Neural crest cell (in vitro differentiated cells): Measurements from ENCODE around the gene CLDND1. TPM values are rescaled to one million over a fixed set of nuclear protein-coding genes. Genes with fewer than 3 reads are reported as not detected.

Source experiments
- DNase-seq: peaks from one replicate; pipeline ENCODE4 v3.0.0; 2021; ENCODE audit warnings: low read depth, mixed read lengths, low spot score
- H3K27ac Mint-ChIP-seq: one replicate; pipeline ENCODE4 v1.8.0; 2021; ENCODE audit warnings: mild to moderate bottlenecking, mixed read lengths; ENCODE audit not compliant: unreplicated experiment
- H3K27me3 Mint-ChIP-seq: 2 replicates; pipeline ENCODE4 v1.8.0; 2021; ENCODE audit warnings: low read depth, mild to moderate bottlenecking, mixed read lengths
- H3K36me3 Mint-ChIP-seq: 2 replicates; pipeline ENCODE4 v1.8.0; 2021; ENCODE audit warnings: low read depth, mild to moderate bottlenecking, mixed read lengths
- H3K4me1 Mint-ChIP-seq: 2 replicates; pipeline ENCODE4 v1.8.0; 2021; ENCODE audit warnings: mixed read lengths
- H3K4me3 Mint-ChIP-seq: one replicate; pipeline ENCODE4 v1.8.0; 2021; ENCODE audit warnings: mild to moderate bottlenecking, mixed read lengths
- H3K9me3 Mint-ChIP-seq: 2 replicates; pipeline ENCODE4 v1.8.0; 2021; ENCODE audit warnings: mixed read lengths
- CTCF ChIP-seq: fragments of 200-600 bp; sonication (generic); conservative IDR thresholded peaks from 2 replicates; pipeline ENCODE4 v1.5.0; 2021; ENCODE audit warnings: antibody characterized with exemption, mild to moderate bottlenecking
- total RNA-seq: library from RNA; stranded (reverse); gene quantifications from 2 replicates; pipeline ENCODE4 v1.2.1, GENCODE V29; 2021

CLDND1 gene
- total RNA-seq, 1 donor from 2014 or later = 102 TPM

DNA sequence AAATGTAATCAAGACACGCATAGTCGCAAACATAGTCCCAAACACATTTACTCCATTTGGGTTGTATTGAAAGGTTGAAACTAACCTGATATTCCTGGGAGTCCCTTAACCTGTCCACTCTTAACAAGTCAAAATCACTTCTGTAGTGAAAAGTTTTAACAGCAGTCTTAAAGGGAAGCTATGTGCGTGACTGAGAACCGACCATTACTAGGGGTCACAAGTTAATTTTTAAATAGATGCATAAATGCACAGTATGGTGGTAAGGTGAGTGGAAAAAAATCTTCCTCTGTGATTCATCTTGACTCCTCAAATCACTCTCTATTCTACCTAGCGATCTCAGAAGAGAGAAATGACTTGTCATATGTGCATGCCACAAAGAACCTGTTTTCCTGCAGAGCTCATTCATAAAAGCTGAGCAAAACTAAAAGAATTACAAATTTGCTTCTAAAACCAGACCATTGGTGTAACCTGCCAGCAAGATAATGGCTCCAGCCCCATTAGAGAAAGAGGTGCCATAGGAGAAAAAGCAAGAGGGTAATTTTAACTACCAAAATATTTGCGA, 13.8 kb upstream of the CLDND1 start:
- Mint-ChIP-seq H3K27ac (no peak overlapping the region), H3K4me3 (no peak overlapping the region), H3K36me3 (no peaks in the 10 kb centered on the region), H3K4me1 (no peaks in the 10 kb centered on the region), H3K27me3 (no peaks in the 10 kb centered on the region), H3K9me3 (no peaks in the 10 kb centered on the region)
- no peak for DNase-seq
- no peak for TF ChIP-seq CTCF

DNA sequence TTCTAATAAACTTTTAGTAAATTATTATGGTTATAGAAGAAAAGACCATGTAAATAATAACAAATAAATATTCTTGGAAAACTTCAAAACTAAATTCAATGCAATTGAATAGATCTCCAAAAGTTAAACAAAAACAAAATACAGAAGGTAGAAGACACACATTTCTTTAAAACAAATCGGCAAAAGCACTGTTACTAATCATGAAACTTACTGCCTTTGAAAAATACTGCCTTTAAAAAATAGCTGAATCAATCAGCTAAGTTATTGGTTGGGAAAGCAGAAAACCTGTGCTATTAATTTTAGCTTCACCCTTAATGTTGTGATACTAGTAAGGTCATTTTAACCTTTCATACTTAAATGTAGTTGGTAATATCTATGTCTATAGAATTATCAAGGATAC, 12.0 kb upstream of the CLDND1 start:
- H3K4me1 Mint-ChIP-seq = no peaks in the 10 kb centered on the region
- H3K36me3 Mint-ChIP-seq = no peaks in the 10 kb centered on the region
- H3K4me3 Mint-ChIP-seq = no peak overlapping the region
- DNase-seq = no peak
- no peaks in the 10 kb centered on the region for H3K27me3 Mint-ChIP-seq
- TF ChIP-seq CTCF = no peak
- H3K27ac Mint-ChIP-seq = no peak overlapping the region
- H3K9me3 Mint-ChIP-seq = no peaks in the 10 kb centered on the region

- H3K9me3 Mint-ChIP-seq = no peaks in the 10 kb centered on the region
Observed at GRCh38 chr3:98534168-98534567, 11.5 kb upstream of the CLDND1 start.

GRCh38 chr3:98532709-98533571, 10.2 kb upstream of the CLDND1 start:
- DNase-seq = no peak
- no peaks in the 10 kb centered on the region for H3K36me3 Mint-ChIP-seq
- no peaks in the 10 kb centered on the region for H3K27me3 Mint-ChIP-seq
- no peak overlapping the region for H3K27ac Mint-ChIP-seq
- H3K4me1 Mint-ChIP-seq = peaks cover 4% of the 10 kb centered on the region
- no peak for TF ChIP-seq CTCF
- H3K4me3 Mint-ChIP-seq = no peak overlapping the region
- H3K9me3 Mint-ChIP-seq = no peaks in the 10 kb centered on the region

More at GRCh38 chr3:98534168-98534567, 11.5 kb upstream of the CLDND1 start:
- Mint-ChIP-seq H3K4me1 (no peaks in the 10 kb centered on the region), H3K27ac (no peak overlapping the region), H3K36me3 (no peaks in the 10 kb centered on the region), H3K4me3 (no peak overlapping the region), H3K27me3 (no peaks in the 10 kb centered on the region)
- no peak for DNase-seq
- no peak for TF ChIP-seq CTCF

DNA sequence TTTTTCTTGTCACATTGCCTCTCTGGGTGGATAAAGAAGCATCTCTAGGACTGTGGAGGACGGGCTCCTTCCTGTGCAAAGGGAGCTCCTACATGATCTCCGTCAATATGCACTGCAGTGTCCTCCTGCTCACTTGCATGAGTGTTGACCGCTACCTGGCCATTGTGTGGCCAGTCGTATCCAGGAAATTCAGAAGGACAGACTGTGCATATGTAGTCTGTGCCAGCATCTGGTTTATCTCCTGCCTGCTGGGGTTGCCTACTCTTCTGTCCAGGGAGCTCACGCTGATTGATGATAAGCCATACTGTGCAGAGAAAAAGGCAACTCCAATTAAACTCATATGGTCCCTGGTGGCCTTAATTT, 9.6 kb upstream of the CLDND1 start:
- no peaks in the 10 kb centered on the region for H3K27me3 Mint-ChIP-seq
- no peak overlapping the region for H3K4me3 Mint-ChIP-seq
- H3K4me1 Mint-ChIP-seq = peaks cover 4% of the 10 kb centered on the region
- H3K27ac Mint-ChIP-seq = no peak overlapping the region
- TF ChIP-seq CTCF = no peak
- no peak for DNase-seq
- no peaks in the 10 kb centered on the region for H3K36me3 Mint-ChIP-seq
- no peaks in the 10 kb centered on the region for H3K9me3 Mint-ChIP-seq
